ENCODE data around the gene SHFL. TPM values are rescaled to one million over a fixed set of nuclear protein-coding genes. Genes with fewer than 3 reads are reported as not detected.

Gene SHFL
- total RNA-seq, 1 experiment from 2014 or later = 21.1 TPM

- H3K79me1 ChIP-seq (ENCODE audit: insufficient read depth, low read depth, low read length, poor library complexity, severe bottlenecking) = no peaks in the 10 kb centered on the region
- no peak overlapping the region for H2BK15ac ChIP-seq (ENCODE audit: low read depth, low read length)
- Mint-ChIP-seq H3K9me3 (no peaks in the 10 kb centered on the region; a peak in 1 of 5 replicates), H3K4me1 (peaks cover 4 to 9% of the 10 kb centered on the region in 2 experiments), H3K4me3 (no peak overlapping the region; a peak in 1 of 5 replicates), H3K27ac (peak overlapping the region in 1 of 3 experiments; percentile 46; a peak in 2 of 7 replicates), H3K36me3 (ENCODE audit: insufficient read depth in 1 of 3, low read depth in 3 of 3) (peaks cover 39 to 80% (median 64%) of the 10 kb centered on the region in 3 experiments; a peak in 6 of 7 replicates), H3K27me3 (ENCODE audit: low read depth) (no peaks in the 10 kb centered on the region; the same call in none of the 2 replicates)
- H4K20me1 ChIP-seq (ENCODE audit: control insufficient read depth, insufficient read depth, insufficient read length) = no peaks in the 10 kb centered on the region
- no peak overlapping the region for H3K56ac ChIP-seq (ENCODE audit: insufficient read length, low read depth, low read length)
- H2BK5ac ChIP-seq (ENCODE audit: insufficient read length, low read length) = no peak overlapping the region
- H3K18ac ChIP-seq (ENCODE audit: insufficient read length, low read depth, low read length) = no peak overlapping the region
- WGBS (ENCODE audit: extremely low coverage, insufficient read length, low lambda C conversion rate) = no CpG with 5 or more reads among the region's 23 CpGs
- no peak overlapping the region for H4K91ac ChIP-seq (ENCODE audit: insufficient read length, low read depth, low read length)
- H3K23me2 ChIP-seq (ENCODE audit: insufficient read length, low read depth, low read length, poor library complexity, severe bottlenecking) = peaks cover under 1% of the 10 kb centered on the region
- no peak overlapping the region for H3T11ph ChIP-seq (ENCODE audit: low read length)
- H3K4ac ChIP-seq (ENCODE audit: low read depth, low read length) = no peak overlapping the region
- no peak overlapping the region for H2AFZ ChIP-seq (ENCODE audit: low read length)
- H3K27me3 ChIP-seq (ENCODE audit: insufficient read depth, low read length) = no peaks in the 10 kb centered on the region
- H3K27ac ChIP-seq (ENCODE audit: insufficient read length, low read depth, low read length) = no peak overlapping the region
- peaks cover under 1% of the 10 kb centered on the region; the same call in 1 of the 2 replicates for H3K79me2 ChIP-seq (ENCODE audit: insufficient read depth, low read length)
- no peak for DNase-seq
- no peak for TF ChIP-seq CTCF (conservative IDR thresholded peaks at IDR 0.05)
- no peak overlapping the region for H3K9ac ChIP-seq (ENCODE audit: extremely low read depth, insufficient read length, low read length)
- H2BK120ac ChIP-seq (ENCODE audit: low read depth, low read length, poor library complexity, severe bottlenecking) = no peak overlapping the region
- no peak overlapping the region for H2BK12ac ChIP-seq (ENCODE audit: insufficient read length, low read depth, low read length)
- no peaks in the 10 kb centered on the region for H3K9me3 ChIP-seq (ENCODE audit: control insufficient read depth, low read depth, low read length)
- H3K4me2 ChIP-seq (ENCODE audit: insufficient read depth, insufficient read length, low read length) = no peak overlapping the region
- no peak overlapping the region for H3K23ac ChIP-seq (ENCODE audit: insufficient read length, low read depth, low read length)
- no peak overlapping the region for H3K14ac ChIP-seq (ENCODE audit: insufficient read depth, low read length)
- H2AK5ac ChIP-seq (ENCODE audit: insufficient read length, low read length) = no peak overlapping the region
- H4K8ac ChIP-seq (replicated peaks; ENCODE audit: insufficient read length, low read depth, low read length) = no peak overlapping the region
- H2BK20ac ChIP-seq (ENCODE audit: low read depth, low read length, poor library complexity, severe bottlenecking) = no peak overlapping the region
- no peaks in the 10 kb centered on the region; the same call in 1 of the 2 replicates for H3K4me1 ChIP-seq (ENCODE audit: insufficient read depth, low read length)
- H4K5ac ChIP-seq (ENCODE audit: insufficient read length, low read depth, low read length) = no peak overlapping the region
Measured at GRCh38 chr19:10112037-10112761, 26.1 kb downstream of the SHFL start.

Measured in H9 (cell line).